IMR-90 (cell line): ENCODE data around the gene CHN1. TPM values are rescaled to one million over a fixed set of nuclear protein-coding genes. Genes with fewer than 3 reads are reported as not detected.

ENCODE experiments used
- ATAC-seq: fragments of 200-7000 bp; cut with Tn5 transposase; 2 replicates; pipeline ENCODE4 v1.9.1; 2020; ENCODE audit warnings: low read depth, mild to moderate bottlenecking, moderate library complexity
- BruUV-seq: library from RNA; stranded (reverse); fragments of 400-500 nt; replicated peaks from 2 replicates; lab custom pipeline; 2021; lab: Mats Ljungman, UMichigan
- CTCF ChIA-PET: fragments of 300-600 bp; formaldehyde crosslinking; extraction: SDS; loops from one replicate; lab custom pipeline; 2021; ENCODE audit warnings: antibody characterized with exemption; lab: Yijun Ruan, JAX
- POLR2A ChIA-PET: fragments of 300-600 bp; sonication (Branson Sonifier 250); formaldehyde crosslinking; loops from one replicate; lab custom pipeline; 2022; ENCODE audit warnings: antibody characterized with exemption; ENCODE audit not compliant: unreplicated experiment; lab: Charles Lee
- DNase-seq: peaks from one replicate; pipeline ENCODE4 v3.0.0; 2013
- H2AFZ ChIP-seq: replicated peaks from 2 replicates; pipeline ENCODE3; 2013; ENCODE audit warnings: low read length, mild to moderate bottlenecking; ENCODE audit not compliant: poor library complexity
- H2AK5ac ChIP-seq: 2 replicates; pipeline ENCODE4 v1.6.1; 2013; ENCODE audit warnings: low read depth, low read length, inconsistent platforms
- H2AK9ac ChIP-seq: replicated peaks from 2 replicates; pipeline ENCODE3; 2013; ENCODE audit warnings: mild to moderate bottlenecking, low read depth, low read length, moderate library complexity; ENCODE audit not compliant: poor library complexity
- H2BK120ac ChIP-seq: 2 replicates; pipeline ENCODE4 v1.6.1; 2013; ENCODE audit warnings: low read depth, low read length, inconsistent platforms
- H2BK15ac ChIP-seq: 3 replicates; pipeline ENCODE4 v1.6.1; 2013; ENCODE audit warnings: low read depth, low read length, inconsistent platforms
- H2BK20ac ChIP-seq: 2 replicates; pipeline ENCODE4 v1.6.1; 2013; ENCODE audit warnings: low read depth, mild to moderate bottlenecking, inconsistent platforms, low read length, moderate library complexity
- H2BK5ac ChIP-seq: 2 replicates; pipeline ENCODE4 v1.6.1; 2013; ENCODE audit warnings: mild to moderate bottlenecking, low read depth, low read length, inconsistent platforms; ENCODE audit not compliant: poor library complexity, severe bottlenecking
- H3K14ac ChIP-seq: replicated peaks from 2 replicates; pipeline ENCODE4 v1.6.1; 2013; ENCODE audit warnings: low read depth, low read length, inconsistent platforms
- H3K18ac ChIP-seq: 2 replicates; pipeline ENCODE4 v1.6.1; 2013; ENCODE audit warnings: low read depth, low read length, control low read depth
- H3K23ac ChIP-seq: 2 replicates; pipeline ENCODE4 v1.6.1; 2013; ENCODE audit warnings: low read depth, low read length, inconsistent platforms
- H3K27ac ChIP-seq: 2 replicates; pipeline ENCODE4 v1.5.1; 2013; ENCODE audit warnings: mild to moderate bottlenecking, control low read depth, low read length; ENCODE audit not compliant: insufficient read depth
- H3K27me3 ChIP-seq: 2 replicates; pipeline ENCODE4 v1.6.1; 2013; ENCODE audit warnings: low read length; ENCODE audit not compliant: control insufficient read depth, insufficient read depth
- H3K36me3 ChIP-seq: 2 replicates; pipeline ENCODE4 v1.6.1; 2013; ENCODE audit warnings: low read length, mixed read lengths; ENCODE audit not compliant: control insufficient read depth, insufficient read depth
- H3K4ac ChIP-seq: 2 replicates; pipeline ENCODE4 v1.6.1; 2013; ENCODE audit warnings: low read depth, low read length, inconsistent platforms
- H3K4me1 ChIP-seq: 2 replicates; pipeline ENCODE4 v1.6.1; 2013; ENCODE audit warnings: low read length, mixed read lengths; ENCODE audit not compliant: control insufficient read depth, insufficient read depth
- H3K4me2 ChIP-seq: 2 replicates; pipeline ENCODE4 v1.6.1; 2013; ENCODE audit warnings: low read depth, mild to moderate bottlenecking, control low read depth, low read length, moderate library complexity
- H3K4me3 ChIP-seq: 2 replicates; pipeline ENCODE4 v1.5.1; 2013; ENCODE audit warnings: low read depth, mild to moderate bottlenecking, control low read depth, low read length, moderate library complexity; ENCODE audit not compliant: insufficient read depth
- H3K56ac ChIP-seq: 2 replicates; pipeline ENCODE4 v1.6.1; 2013; ENCODE audit warnings: low read length, inconsistent platforms; ENCODE audit not compliant: insufficient read depth; ENCODE audit errors: extremely low read depth
- H3K79me1 ChIP-seq, 2 experiments: 2 replicates each; pipeline ENCODE4 v1.6.1; 2013; ENCODE audit warnings: low read length in 2 of 2, inconsistent platforms in 1 of 2, low read depth in 1 of 2
- H3K9ac ChIP-seq: 2 replicates; pipeline ENCODE4 v1.6.1; 2013; ENCODE audit warnings: low read depth, low read length, control low read depth
- H3K9me1 ChIP-seq: 2 replicates; pipeline ENCODE4 v1.6.1; 2013; ENCODE audit warnings: low read length, inconsistent platforms; ENCODE audit not compliant: insufficient read depth
- H3K9me3 ChIP-seq: 2 replicates; pipeline ENCODE4 v1.6.1; 2013; ENCODE audit warnings: low read length; ENCODE audit not compliant: control insufficient read depth, insufficient read depth
- H4K20me1 ChIP-seq: 2 replicates; pipeline ENCODE4 v1.6.1; 2013; ENCODE audit warnings: low read length, inconsistent platforms; ENCODE audit not compliant: insufficient read depth
- H4K5ac ChIP-seq: 2 replicates; pipeline ENCODE4 v1.6.1; 2013; ENCODE audit warnings: mild to moderate bottlenecking, low read depth, low read length, control low read depth
- H4K8ac ChIP-seq, 2 experiments: 2 replicates each; pipeline ENCODE4 v1.6.1; 2013; ENCODE audit warnings: low read depth in 2 of 2, low read length in 2 of 2, control low read depth in 1 of 2, inconsistent platforms in 1 of 2
- H4K91ac ChIP-seq: 2 replicates; pipeline ENCODE4 v1.6.1; 2013; ENCODE audit warnings: low read depth, low read length, inconsistent platforms; ENCODE audit not compliant: insufficient read depth
- CEBPB ChIP-seq: IDR thresholded peaks from 2 replicates; pipeline ENCODE4 v1.6.1; 2012; ENCODE audit warnings: low read depth, low read length, improper control_type of control experiment
- MAFK ChIP-seq: IDR thresholded peaks from 2 replicates; pipeline ENCODE4 v1.6.1; 2012; ENCODE audit warnings: low read depth, low read length, improper control_type of control experiment
- MXI1 ChIP-seq: IDR thresholded peaks from 2 replicates; pipeline ENCODE4 v1.6.1; 2012; ENCODE audit warnings: low read depth, mild to moderate bottlenecking, low read length, moderate library complexity, borderline replicate concordance
- WGBS, 2 experiments: methylation state at CpG; one replicate each; pipeline versions ENCODE4 v1.1.5 to v1.1.7; 2013; ENCODE audit warnings: missing lambda C conversion rate in 2 of 2; ENCODE audit not compliant: insufficient read length in 1 of 2; ENCODE audit errors: extremely low coverage in 2 of 2; 5-methylcytosine and 5-hydroxymethylcytosine counted together
- dilution Hi-C: fragments of 300-500 bp; cut with HindIII; formaldehyde crosslinking; loops from one replicate; pipeline ENCODE4 v1.14.3; 2018; ENCODE audit warnings: low sequenced_read_pairs; ENCODE audit not compliant: unreplicated experiment
- in situ Hi-C: fragments of 300-500 bp; cut with MboI; formaldehyde crosslinking; loops from 3 replicates; pipeline ENCODE4 v1.14.3; 2019; ENCODE audit warnings: low sequenced_read_pairs, inconsistent platforms, mixed read lengths
- intact Hi-C: fragments of 100-400 bp; cut with micrococcal nuclease; formaldehyde crosslinking; loops from 2 replicates; pipeline ENCODE4 v1.10.0; 2022
- polyA plus RNA-seq, 3 experiments: library from polyadenylated mRNA; depleted of rRNA; stranded (reverse); fragments of >200 nt; gene quantifications; 2 replicates each; pipeline ENCODE4 v1.2.3, GENCODE V29; 2012; ENCODE audit warnings: low replicate concordance in 1 of 3
- total RNA-seq: library from RNA; depleted of rRNA; stranded (reverse); fragments of >200 nt; gene quantifications from 2 replicates; pipeline ENCODE4 v1.2.3, GENCODE V29; 2012
- TF ChIP-seq, protein P1 (sequence below): fragments of 150-350 bp; IDR thresholded peaks from 2 replicates; pipeline ENCODE4 v1.6.1; 2016; ENCODE audit warnings: low read depth, mild to moderate bottlenecking, low read length, moderate library complexity, borderline replicate concordance

The CHN1 gene
- total and polyA plus RNA-seq, 2 of the 4 experiments (the other 2 are of a cell fraction): 58.4 to 66.9 TPM

DNA sequence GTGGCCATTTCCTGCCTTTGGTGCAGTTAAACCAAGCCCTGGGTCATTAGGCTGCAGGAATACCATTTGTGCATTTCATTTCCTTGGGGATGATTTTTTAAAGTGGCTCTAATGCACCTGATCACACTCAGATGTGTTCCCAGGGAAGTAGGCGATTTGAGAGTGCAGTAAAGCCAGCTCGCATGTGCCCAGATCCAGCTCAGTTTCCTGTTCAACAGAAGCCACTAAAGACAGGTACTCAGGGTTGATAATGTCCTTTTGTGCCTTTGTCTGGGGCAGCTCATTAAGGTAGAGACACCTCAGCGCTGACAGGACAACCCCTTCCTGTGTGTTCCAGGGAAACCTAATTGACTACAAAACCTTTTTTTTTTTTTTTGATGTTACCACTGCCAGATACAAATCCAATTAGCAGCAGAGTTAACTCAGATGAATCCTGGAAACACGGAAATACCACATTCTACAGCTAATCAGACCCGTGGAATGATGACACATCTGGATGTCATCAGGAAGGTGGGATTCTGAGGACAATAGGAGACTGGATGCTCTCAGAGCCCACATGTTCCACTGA, 225.7 kb downstream of the CHN1 start:
- H3K9ac ChIP-seq: peak overlapping the region; percentile 1
- WGBS, 2 experiments: 80% methylated on average over 3 of the region's 5 CpGs; no CpG with 5 or more reads in 1 of the 2 experiments
- DNase-seq: peak; percentile 80
- H2BK20ac ChIP-seq: peak overlapping the region; percentile 94
- H3K27ac ChIP-seq: peak overlapping the region; percentile 73
- peak overlapping the region; percentile 78 for H3K23ac ChIP-seq
- intact Hi-C loops: no loop called here
- peak overlapping the region; percentile 70 to 91 for H4K8ac ChIP-seq
- peak overlapping the region; percentile 93 for H3K18ac ChIP-seq
- ChIA-PET POLR2A (interaction anchor here (1.1 kb wide), 1 partner anchor 8 kb away, joined by 4 read pairs; no protein-coding TSS in a partner anchor), CTCF (interaction anchor here (0.6 to 0.9 kb wide), 2 partner anchors 32 to 143 kb away, joined by 3 to 4 read pairs; no protein-coding TSS in a partner anchor)
- H3K27me3 ChIP-seq: no peaks in the 10 kb centered on the region
- H2BK120ac ChIP-seq: peak overlapping the region; percentile 97
- peak overlapping the region; percentile 78; the same call in 2 of the 3 replicates for H2BK15ac ChIP-seq
- peak overlapping the region; percentile 96 for H4K91ac ChIP-seq
- H3K4me3 ChIP-seq: no peak overlapping the region
- peak overlapping the region; percentile 83 for H3K14ac ChIP-seq
- no TSS peak for BruUV-seq
- H4K5ac ChIP-seq: peak overlapping the region; percentile 78
- dilution Hi-C loops: no loop called here
- TF ChIP-seq, protein P1, sequence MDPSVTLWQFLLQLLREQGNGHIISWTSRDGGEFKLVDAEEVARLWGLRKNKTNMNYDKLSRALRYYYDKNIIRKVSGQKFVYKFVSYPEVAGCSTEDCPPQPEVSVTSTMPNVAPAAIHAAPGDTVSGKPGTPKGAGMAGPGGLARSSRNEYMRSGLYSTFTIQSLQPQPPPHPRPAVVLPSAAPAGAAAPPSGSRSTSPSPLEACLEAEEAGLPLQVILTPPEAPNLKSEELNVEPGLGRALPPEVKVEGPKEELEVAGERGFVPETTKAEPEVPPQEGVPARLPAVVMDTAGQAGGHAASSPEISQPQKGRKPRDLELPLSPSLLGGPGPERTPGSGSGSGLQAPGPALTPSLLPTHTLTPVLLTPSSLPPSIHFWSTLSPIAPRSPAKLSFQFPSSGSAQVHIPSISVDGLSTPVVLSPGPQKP: no peak
- TF ChIP-seq MXI1: no peak
- 0 out of 2 replicates have a peak, but pooled peaks have one; percentile 2 for TF ChIP-seq CEBPB
- TF ChIP-seq MAFK: no peak
- no peaks in the 10 kb centered on the region for H3K36me3 ChIP-seq
- in situ Hi-C loops: loop anchor here (5.0 kb wide), 1 partner anchor 63 kb away; no protein-coding TSS in a partner anchor
- no peak for ATAC-seq
- H3K9me3 ChIP-seq: no peaks in the 10 kb centered on the region
- H3K9me1 ChIP-seq: peaks cover 44% of the 10 kb centered on the region
- no peaks in the 10 kb centered on the region for H4K20me1 ChIP-seq
- peak overlapping the region; percentile 74 for H2BK5ac ChIP-seq
- H2AK9ac ChIP-seq: peak overlapping the region; percentile 75
- peak overlapping the region; percentile 67 for H3K56ac ChIP-seq
- H3K4me2 ChIP-seq: no peak overlapping the region
- H2AFZ ChIP-seq: peak overlapping the region; percentile 51
- H3K4ac ChIP-seq: peak overlapping the region; percentile 98
- H3K4me1 ChIP-seq: peaks cover 42% of the 10 kb centered on the region
- H2AK5ac ChIP-seq: peak overlapping the region; percentile 92
- H3K79me1 ChIP-seq: peaks cover 0 to 14% of the 10 kb centered on the region in 2 experiments; a peak in 2 of 4 replicates
